ENCODE data around the gene TECPR2.

Gene TECPR2

DNA sequence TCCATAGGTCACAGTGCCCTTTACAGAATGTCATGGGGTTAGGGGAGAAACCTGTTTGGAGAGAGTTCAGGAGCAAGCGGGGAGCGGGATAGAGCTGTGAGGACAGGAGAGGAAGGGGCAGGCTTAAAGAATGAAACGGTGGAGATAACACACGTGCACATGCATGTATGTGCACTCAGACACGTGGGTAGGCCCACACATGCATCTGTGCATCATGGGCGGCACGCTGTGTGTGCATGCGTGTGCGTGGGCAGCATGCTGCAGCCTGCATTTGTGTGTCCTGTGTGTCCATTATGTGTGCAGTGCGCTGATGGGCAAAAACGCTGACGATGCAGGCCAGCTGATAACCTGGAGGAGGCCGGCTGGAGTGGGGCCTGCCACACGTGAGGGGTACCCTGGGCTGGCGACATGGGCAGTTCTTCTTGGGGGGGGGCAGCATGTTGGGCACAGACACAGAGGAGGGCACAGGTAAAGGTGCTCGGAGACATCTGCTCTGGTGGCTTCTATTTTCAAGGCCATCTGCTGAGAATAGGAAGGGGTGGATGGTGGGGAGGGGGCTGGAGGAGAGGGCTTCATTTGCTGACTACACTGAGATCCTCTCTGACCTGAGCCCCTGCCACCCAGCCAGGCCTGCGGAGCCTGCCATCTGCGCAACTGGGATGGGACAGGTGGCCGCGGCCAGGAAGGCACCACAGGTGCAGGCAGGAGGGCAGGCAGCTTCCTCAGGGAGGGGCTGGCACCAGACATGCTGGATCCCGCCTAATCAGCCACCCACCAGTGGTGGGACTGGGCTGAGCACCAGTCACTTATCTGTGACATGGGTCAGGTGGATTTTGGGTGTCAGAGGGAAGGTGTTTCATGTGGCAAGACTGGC lies 151.4 kb downstream of the TECPR2 start:
- TF ChIP-seq REST (IDR thresholded peaks at IDR 0.05; ENCODE audit: insufficient read depth in 1 of 2, low read depth in 2 of 2, low read length in 2 of 2) (no peak), TAF1 (IDR thresholded peaks at IDR 0.05; ENCODE audit: borderline replicate concordance, insufficient read depth, low read length) (no peak), POLR2AphosphoS5 (IDR thresholded peaks at IDR 0.05; ENCODE audit: low read depth, low read length) (no peak), SIN3A (IDR thresholded peaks at IDR 0.05; ENCODE audit: borderline replicate concordance, insufficient read depth, low read length) (no peak), FOXP2 (optimal IDR thresholded peaks at IDR 0.05; ENCODE audit: borderline replicate concordance, extremely low read depth, extremely low read length, insufficient read depth) (no peak)

GRCh38 chr14:102514987-102515733 lies 152.4 kb downstream of the TECPR2 start:
- TF ChIP-seq FOXP2 (optimal IDR thresholded peaks at IDR 0.05; ENCODE audit: borderline replicate concordance, extremely low read depth, extremely low read length, insufficient read depth) (no peak), POLR2AphosphoS5 (IDR thresholded peaks at IDR 0.05; ENCODE audit: low read depth, low read length) (no peak)

DNA sequence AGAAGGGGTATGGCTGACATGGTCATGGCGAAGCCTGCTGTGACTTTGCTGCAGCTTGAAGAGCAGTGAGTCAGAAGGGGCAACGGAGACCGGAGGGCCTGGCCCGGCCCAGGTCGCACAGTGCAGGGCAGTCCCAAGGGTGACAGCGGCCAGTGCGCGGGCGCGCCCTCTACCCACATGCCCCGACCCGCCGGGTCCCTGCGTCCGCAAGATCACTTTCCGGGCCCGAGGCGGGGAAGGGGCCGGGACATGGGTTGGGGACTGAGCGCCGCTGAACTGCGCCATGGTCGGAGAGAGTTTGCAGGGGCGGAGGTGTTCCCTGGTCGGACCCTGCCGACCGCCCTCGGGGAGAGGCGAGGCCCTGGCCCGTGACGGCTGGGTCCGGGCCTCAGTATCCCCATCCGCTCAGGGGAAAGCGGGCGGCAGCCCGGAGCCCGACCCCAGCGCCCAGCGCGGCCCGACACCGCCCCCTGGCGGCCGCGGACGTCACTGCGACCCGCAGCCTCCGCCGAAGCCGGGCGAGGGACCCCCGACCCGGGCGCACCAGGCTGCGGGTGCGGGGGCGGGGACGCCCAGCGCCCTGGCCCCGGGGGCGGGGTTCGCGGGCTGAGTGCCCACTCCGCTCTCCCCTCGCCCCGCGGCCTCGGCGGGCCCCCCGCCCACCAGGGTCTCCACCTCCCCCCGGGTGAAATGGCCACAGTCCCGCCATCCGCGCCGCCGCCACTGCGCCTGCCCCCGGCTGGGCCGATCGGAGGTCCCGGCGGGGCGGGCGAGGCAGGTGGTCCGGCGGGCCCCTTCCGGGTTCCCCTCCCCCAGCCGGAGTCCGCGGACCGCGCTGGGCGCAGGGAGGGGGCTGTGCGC lies 154.0 kb downstream of the TECPR2 start:
- TF ChIP-seq TAF1 (IDR thresholded peaks at IDR 0.05; ENCODE audit: borderline replicate concordance, insufficient read depth, low read length): no peak
- TF ChIP-seq FOXP2 (optimal IDR thresholded peaks at IDR 0.05; ENCODE audit: borderline replicate concordance, extremely low read depth, extremely low read length, insufficient read depth): no peak
- TF ChIP-seq SIN3A (IDR thresholded peaks at IDR 0.05; ENCODE audit: borderline replicate concordance, insufficient read depth, low read length): no peak
- TF ChIP-seq POLR2AphosphoS5 (IDR thresholded peaks at IDR 0.05; ENCODE audit: low read depth, low read length): no peak
- no peak for TF ChIP-seq REST (IDR thresholded peaks at IDR 0.05; ENCODE audit: insufficient read depth in 1 of 2, low read depth in 2 of 2, low read length in 2 of 2)

GRCh38 chr14:102517392-102518062 lies 154.8 kb downstream of the TECPR2 start:
- TF ChIP-seq POLR2AphosphoS5 (IDR thresholded peaks at IDR 0.05; ENCODE audit: low read depth, low read length): no peak
- TF ChIP-seq FOXP2 (optimal IDR thresholded peaks at IDR 0.05; ENCODE audit: borderline replicate concordance, extremely low read depth, extremely low read length, insufficient read depth): no peak
- TF ChIP-seq TAF1 (IDR thresholded peaks at IDR 0.05; ENCODE audit: borderline replicate concordance, insufficient read depth, low read length): no peak
- TF ChIP-seq SIN3A (IDR thresholded peaks at IDR 0.05; ENCODE audit: borderline replicate concordance, insufficient read depth, low read length): no peak
- TF ChIP-seq REST (IDR thresholded peaks at IDR 0.05; ENCODE audit: insufficient read depth in 1 of 2, low read depth in 2 of 2, low read length in 2 of 2): no peak
